ENCODE measurements around the gene DUS2. TPM values are rescaled to one million over a fixed set of nuclear protein-coding genes. Genes with fewer than 3 reads are reported as not detected.
A peak's percentile ranks its signal among the peaks of the same experiment; 100 is the strongest.

Gene DUS2
- total and polyA plus RNA-seq, 8 donors, result 0.45 to 27.5 (median 12.1) TPM

- H3K27ac ChIP-seq, result peak overlapping the region in 2 of 5 donors; percentile 22 to 42
- no peaks in the 10 kb centered on the region for H3K9me3 ChIP-seq
- DNase-seq, result peak; percentile 53 to 60
- H3K4me1 ChIP-seq, result peaks cover 6 to 41% (median 13%) of the 10 kb centered on the region in 4 donors
- whole genome bisulfite sequencing, 5 donors, result 77 to 85% (median 83%) methylated on average over 6 of the region's 6 CpGs
- intact Hi-C loops (cut with DNase I; ENCODE audit: low total_unique reads), result no loop called here
- peaks cover 32 to 96% (median 90%) of the 10 kb centered on the region in 4 donors for H3K36me3 ChIP-seq
- no peaks in the 10 kb centered on the region for H3K27me3 ChIP-seq
- no peak overlapping the region for H3K4me3 ChIP-seq
- TF ChIP-seq POLR2AphosphoS5 (IDR thresholded peaks at IDR 0.05) (no peak), CTCF (IDR thresholded peaks at IDR 0.05) (no peak), POLR2A (IDR thresholded peaks at IDR 0.05) (no peak), EP300 (IDR thresholded peaks at IDR 0.05) (no peak)
Observed at GRCh38 chr16:68074850-68075555, 51.9 kb downstream of the DUS2 start.

DNA sequence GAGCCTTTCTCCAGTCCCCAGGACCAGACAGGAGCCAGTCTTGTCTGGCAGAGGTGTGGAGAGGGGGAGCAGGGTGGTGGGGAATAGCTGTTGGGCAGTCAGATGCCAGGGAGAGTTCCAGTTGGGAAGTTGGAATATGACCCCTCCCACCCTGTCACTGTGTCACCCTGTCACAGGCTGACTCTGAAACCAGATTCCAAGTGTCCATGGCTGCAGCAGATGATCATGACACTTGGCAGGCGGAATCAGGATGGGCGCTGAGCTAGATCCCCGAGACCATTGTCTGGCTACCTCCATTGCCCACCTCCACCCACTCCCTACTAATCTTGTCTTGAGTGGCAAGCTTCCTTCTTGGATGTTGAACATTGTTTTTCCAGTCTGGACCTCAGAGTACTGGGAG lies 52.9 kb downstream of the DUS2 start:
- H3K9me3 ChIP-seq, result no peaks in the 10 kb centered on the region
- no peak for DNase-seq
- TF ChIP-seq EP300 (IDR thresholded peaks at IDR 0.05) (no peak), POLR2A (IDR thresholded peaks at IDR 0.05) (no peak), POLR2AphosphoS5 (IDR thresholded peaks at IDR 0.05) (no peak), CTCF (IDR thresholded peaks at IDR 0.05) (no peak)
- peaks cover 12 to 42% (median 22%) of the 10 kb centered on the region in 4 donors for H3K4me1 ChIP-seq
- no peak overlapping the region for H3K4me3 ChIP-seq
- 81 to 100% (median 93%) methylated on average over 3 of the region's 3 CpGs for WGBS, 5 donors
- H3K27ac ChIP-seq, result no peak overlapping the region
- intact Hi-C loops (cut with DNase I; ENCODE audit: low total_unique reads), result no loop called here
- H3K27me3 ChIP-seq, result no peaks in the 10 kb centered on the region
- H3K36me3 ChIP-seq, result peaks cover 29 to 86% (median 81%) of the 10 kb centered on the region in 4 donors

DNA sequence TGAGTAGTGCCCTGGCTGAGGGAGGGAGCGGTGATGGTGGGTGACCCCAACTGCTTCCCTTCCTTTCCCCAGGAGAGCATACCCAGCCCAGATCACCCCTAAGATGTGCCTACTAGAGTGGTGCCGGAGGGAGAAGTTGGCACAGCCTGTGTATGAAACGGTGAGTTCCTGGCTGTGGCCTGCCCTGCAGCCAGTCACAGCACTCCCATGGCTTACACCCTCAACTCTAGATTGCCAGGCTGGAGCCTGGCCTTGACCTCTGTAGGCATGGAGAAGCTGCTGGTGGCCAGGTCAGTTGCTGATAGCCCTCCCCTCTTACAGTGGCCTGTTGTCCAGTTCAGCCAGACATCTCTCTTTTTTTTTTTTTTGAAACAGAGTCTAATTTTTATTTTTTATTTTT lies 53.5 kb downstream of the DUS2 start:
- H3K9me3 ChIP-seq, result no peaks in the 10 kb centered on the region
- no peak for DNase-seq
- H3K27ac ChIP-seq, result no peak overlapping the region
- no peak overlapping the region for H3K4me3 ChIP-seq
- H3K27me3 ChIP-seq, result no peaks in the 10 kb centered on the region
- intact Hi-C loops (cut with DNase I; ENCODE audit: low total_unique reads), result no loop called here
- peaks cover 12 to 45% (median 24%) of the 10 kb centered on the region in 4 donors for H3K4me1 ChIP-seq
- peaks cover 23 to 80% (median 75%) of the 10 kb centered on the region in 4 donors for H3K36me3 ChIP-seq
- no peak for TF ChIP-seq EP300 (IDR thresholded peaks at IDR 0.05)
- TF ChIP-seq CTCF (IDR thresholded peaks at IDR 0.05), result no peak
- no peak for TF ChIP-seq POLR2AphosphoS5 (IDR thresholded peaks at IDR 0.05)
- no peak for TF ChIP-seq POLR2A (IDR thresholded peaks at IDR 0.05)
- 81 to 96% (median 88%) methylated on average over 2 to 3 of the region's 3 CpGs for WGBS, 5 donors

GRCh38 chr16:68077866-68078700 lies 55.0 kb downstream of the DUS2 start:
- TF ChIP-seq EP300 (IDR thresholded peaks at IDR 0.05), result no peak
- no peak for TF ChIP-seq POLR2A (IDR thresholded peaks at IDR 0.05)
- peak in 1 of 3 donors; percentile 23 for TF ChIP-seq POLR2AphosphoS5 (IDR thresholded peaks at IDR 0.05)
- WGBS, 5 donors, result 78 to 81% (median 79%) methylated on average over 7 of the region's 7 CpGs
- H3K4me3 ChIP-seq, result no peak overlapping the region
- H3K9me3 ChIP-seq, result no peaks in the 10 kb centered on the region
- peaks cover 12 to 60% (median 27%) of the 10 kb centered on the region in 4 donors for H3K4me1 ChIP-seq
- peak overlapping the region; percentile 39 to 85 (median 79) for H3K27ac ChIP-seq
- peaks cover 13 to 65% (median 60%) of the 10 kb centered on the region in 4 donors for H3K36me3 ChIP-seq
- no peaks in the 10 kb centered on the region for H3K27me3 ChIP-seq
- DNase-seq, result peak in 1 of 2 donors; percentile 44
- intact Hi-C loops (cut with DNase I; ENCODE audit: low total_unique reads), result no loop called here

All from stomach (tissue), 9 donors.